D341Med (cell line): ENCODE data around the gene ZDHHC24.

Source experiments
- DNase-seq: peaks from one replicate; pipeline ENCODE4 v3.0.0; 2012; ENCODE audit warnings: low spot score

ZDHHC24 gene

DNA sequence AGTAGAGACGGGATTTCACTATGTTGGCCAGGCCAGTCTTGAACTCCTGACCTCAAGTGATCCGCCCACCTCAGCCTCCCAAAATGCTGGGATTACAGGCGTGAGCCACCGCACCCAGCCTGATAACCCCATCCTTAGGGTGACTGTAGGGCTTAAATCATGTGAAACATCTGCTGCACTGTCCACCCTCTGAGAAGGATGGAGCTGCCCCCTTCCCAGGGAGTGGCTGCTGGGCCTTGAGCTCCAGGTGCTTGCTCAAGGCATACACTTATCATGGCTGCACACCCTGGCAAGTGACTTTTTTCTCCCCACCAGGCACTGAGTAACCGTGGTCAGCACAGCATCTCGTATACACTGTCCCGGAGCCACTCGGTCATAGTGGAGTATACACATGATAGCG is 73.8 kb downstream of the ZDHHC24 start:
- DNase-seq = no peak

DNA sequence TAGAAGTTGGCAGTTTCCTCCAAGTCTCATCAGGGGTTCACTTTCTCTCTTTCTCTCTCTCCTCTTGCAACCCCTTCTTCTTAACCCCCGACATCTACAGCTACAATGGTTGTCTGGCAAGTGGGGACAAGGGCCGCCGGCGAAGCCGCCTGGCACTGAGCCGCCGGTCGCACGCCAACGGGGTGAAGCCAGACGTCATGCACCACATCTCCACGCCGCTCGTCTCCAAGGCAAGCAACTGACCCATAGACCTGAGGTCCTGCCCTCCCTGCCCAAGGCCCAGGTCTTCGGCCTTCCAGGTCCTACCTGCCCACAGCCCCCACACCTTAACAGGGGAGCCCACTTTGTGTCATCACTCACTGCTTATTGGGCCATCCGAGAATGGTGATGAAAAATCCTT is 74.7 kb downstream of the ZDHHC24 start:
- no peak for DNase-seq
